Astrocyte of the spinal cord (primary cell): ENCODE data around the gene TBX2.

ENCODE experiments used
- DNase-seq: peaks from one replicate; pipeline ENCODE4 v3.0.0; 2011; ENCODE audit warnings: low read depth, low spot score
- H3K4me3 ChIP-seq: 2 replicates; pipeline ENCODE4 v1.5.1; 2011; ENCODE audit warnings: low read depth, mild to moderate bottlenecking, low read length, moderate library complexity
- in situ Hi-C: cut with HindIII; loops from 2 replicates; pipeline ENCODE4 v1.10.0; 2017; ENCODE audit warnings: low sequenced_read_pairs
- TF ChIP-seq, protein P1 (sequence below): IDR thresholded peaks from 2 replicates; pipeline ENCODE4 v1.5.1; 2012; ENCODE audit warnings: low read depth, mild to moderate bottlenecking, low read length, inconsistent platforms

The TBX2 gene

DNA sequence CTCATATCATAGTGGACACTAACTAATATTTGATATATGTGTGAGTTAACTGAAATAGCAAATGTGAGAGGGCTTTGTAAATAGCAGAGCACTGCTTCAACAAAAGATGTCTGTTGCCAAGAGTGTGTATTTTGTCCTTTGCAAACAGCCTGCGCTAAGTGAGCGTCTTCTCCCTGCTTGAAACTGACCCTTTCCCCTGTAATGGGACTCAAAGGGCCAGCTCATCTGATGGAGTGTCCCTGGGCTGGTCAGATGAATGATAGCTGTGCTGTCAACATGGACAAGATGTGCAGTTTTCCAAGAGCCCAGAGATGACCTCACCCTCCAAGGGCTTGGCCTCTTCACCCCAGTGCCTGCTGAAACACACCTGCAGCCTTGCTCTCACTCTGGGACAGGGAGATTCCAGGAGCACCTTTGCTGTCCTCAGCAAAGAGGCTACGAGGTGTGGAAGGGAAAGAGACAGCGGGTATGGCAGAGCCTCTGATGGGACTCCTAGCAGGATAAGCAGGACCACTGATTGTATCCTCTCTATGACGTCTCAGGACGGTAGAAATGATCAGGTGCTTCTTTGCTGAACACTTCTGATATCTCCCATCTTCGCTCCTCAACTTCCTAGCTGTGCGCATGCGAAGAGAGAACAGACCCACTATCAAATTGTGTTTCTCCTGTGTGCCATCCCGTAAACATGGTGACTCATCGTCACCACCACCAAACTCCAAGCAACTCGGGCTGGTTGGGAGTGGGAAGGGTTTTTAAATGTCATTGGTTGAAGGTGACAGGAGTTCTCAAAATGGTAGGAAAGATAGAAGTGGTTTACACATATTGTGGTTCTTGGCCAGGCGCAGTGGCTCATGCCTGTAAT lies 35.8 kb upstream of the TBX2 start:
- TF ChIP-seq, protein P1, sequence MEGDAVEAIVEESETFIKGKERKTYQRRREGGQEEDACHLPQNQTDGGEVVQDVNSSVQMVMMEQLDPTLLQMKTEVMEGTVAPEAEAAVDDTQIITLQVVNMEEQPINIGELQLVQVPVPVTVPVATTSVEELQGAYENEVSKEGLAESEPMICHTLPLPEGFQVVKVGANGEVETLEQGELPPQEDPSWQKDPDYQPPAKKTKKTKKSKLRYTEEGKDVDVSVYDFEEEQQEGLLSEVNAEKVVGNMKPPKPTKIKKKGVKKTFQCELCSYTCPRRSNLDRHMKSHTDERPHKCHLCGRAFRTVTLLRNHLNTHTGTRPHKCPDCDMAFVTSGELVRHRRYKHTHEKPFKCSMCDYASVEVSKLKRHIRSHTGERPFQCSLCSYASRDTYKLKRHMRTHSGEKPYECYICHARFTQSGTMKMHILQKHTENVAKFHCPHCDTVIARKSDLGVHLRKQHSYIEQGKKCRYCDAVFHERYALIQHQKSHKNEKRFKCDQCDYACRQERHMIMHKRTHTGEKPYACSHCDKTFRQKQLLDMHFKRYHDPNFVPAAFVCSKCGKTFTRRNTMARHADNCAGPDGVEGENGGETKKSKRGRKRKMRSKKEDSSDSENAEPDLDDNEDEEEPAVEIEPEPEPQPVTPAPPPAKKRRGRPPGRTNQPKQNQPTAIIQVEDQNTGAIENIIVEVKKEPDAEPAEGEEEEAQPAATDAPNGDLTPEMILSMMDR = no peak
- in situ Hi-C loops = no loop called here
- no peak overlapping the region for H3K4me3 ChIP-seq
- no peak for DNase-seq

DNA sequence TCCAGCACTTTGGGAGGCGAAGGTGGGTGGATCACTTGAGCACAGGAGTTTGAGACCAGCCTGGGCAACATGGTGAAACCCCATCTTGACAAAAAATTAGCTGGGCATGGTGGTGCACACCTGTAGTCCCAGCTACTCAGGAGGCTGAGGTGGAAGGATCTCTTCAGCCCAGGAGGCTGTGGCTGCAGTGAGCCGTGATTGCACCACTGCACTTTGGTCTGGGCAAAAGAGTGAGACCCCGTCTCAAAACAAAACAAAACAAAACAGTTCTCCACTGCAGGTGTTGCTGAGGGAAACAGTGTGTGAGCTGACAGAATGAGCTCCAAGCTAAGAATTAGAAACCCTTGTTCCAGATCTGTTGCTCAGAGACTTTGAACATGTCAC lies 35.2 kb upstream of the TBX2 start:
- no peak overlapping the region for H3K4me3 ChIP-seq
- TF ChIP-seq, protein P1 = no peak
- in situ Hi-C loops = no loop called here
- DNase-seq = no peak

GRCh38 chr17:61366076-61366714 lies 33.4 kb upstream of the TBX2 start:
- TF ChIP-seq, protein P1 = no peak
- in situ Hi-C loops = no loop called here
- no peak for DNase-seq
- H3K4me3 ChIP-seq = no peak overlapping the region

- TF ChIP-seq, protein P1 = no peak
- in situ Hi-C loops = no loop called here
- no peak for DNase-seq
- no peak overlapping the region for H3K4me3 ChIP-seq
These were observed 32.8 kb upstream of the TBX2 start for GRCh38 chr17:61366715-61367413.

GRCh38 chr17:61368049-61368831 lies 31.4 kb upstream of the TBX2 start:
- DNase-seq = no peak

More at GRCh38 chr17:61368049-61368831, 31.4 kb upstream of the TBX2 start:
- in situ Hi-C loops = no loop called here
- no peak overlapping the region for H3K4me3 ChIP-seq
- TF ChIP-seq, protein P1 = no peak
